ENCODE results near the gene RDH5. TPM values are rescaled to one million over a fixed set of nuclear protein-coding genes. Genes with fewer than 3 reads are reported as not detected.

The RDH5 gene
- total RNA-seq, 1 experiment from 2014 or later: 6.2 TPM

DNA sequence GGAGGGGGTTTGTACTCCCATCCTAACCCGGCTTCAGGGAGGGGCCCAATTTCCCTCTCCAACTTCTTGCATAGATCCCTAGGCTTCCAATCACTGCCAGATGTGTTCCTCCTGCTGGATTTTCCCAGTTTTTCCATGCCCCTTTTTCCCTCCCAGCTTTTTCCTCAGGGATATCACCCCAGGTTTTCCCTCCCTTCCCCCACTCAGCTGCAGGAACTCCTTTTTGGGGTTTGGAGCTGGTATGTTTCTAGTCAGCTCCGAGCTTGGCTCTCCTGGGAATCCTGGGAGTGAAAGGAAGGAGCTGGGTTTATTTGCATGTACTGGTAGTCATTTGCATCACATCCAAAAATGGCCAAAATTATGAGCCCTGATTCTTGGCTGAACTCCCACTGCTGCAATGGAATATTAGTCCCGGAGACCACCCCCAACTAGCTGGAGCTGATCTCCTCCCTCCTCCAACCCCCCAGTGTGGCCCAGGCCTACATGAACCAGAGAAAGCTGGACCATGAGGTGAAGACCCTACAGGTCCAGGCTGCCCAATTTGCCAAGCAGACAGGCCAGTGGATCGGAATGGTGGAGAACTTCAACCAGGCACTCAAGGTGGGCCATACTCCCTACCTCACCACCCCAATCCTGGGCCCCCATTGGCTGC, 1.4 kb upstream of the RDH5 start:
- no peak overlapping the region for H3K27ac ChIP-seq (ENCODE audit: low read depth, low read length)
- no TSS peak for BruUV-seq (replicated peaks)
- no peak overlapping the region for H3K9ac ChIP-seq (ENCODE audit: low read length)
- intact Hi-C loops (cut with micrococcal nuclease): no loop called here
- no peak for ATAC-seq
- peaks cover 14% of the 10 kb centered on the region for H3K79me2 ChIP-seq (ENCODE audit: insufficient read depth, low read length)
- DNase-seq (ENCODE audit: low read depth, low spot score): no peak
- H3K4me3 ChIP-seq (replicated peaks in 1 of 2; ENCODE audit: low read depth in 1 of 2, low read length in 2 of 2): no peak overlapping the region
- no peaks in the 10 kb centered on the region for H3K9me2 ChIP-seq (ENCODE audit: insufficient read depth)
- no peak overlapping the region for H2AFZ ChIP-seq (ENCODE audit: low read depth, low read length, poor library complexity, severe bottlenecking)
- TF ChIP-seq POLR2AphosphoS5 (IDR thresholded peaks at IDR 0.05; ENCODE audit: low read depth, low read length): no peak
- no peak for TF ChIP-seq EZH2phosphoT487 (IDR thresholded peaks at IDR 0.05; ENCODE audit: borderline replicate concordance)
- TF ChIP-seq, protein P1, sequence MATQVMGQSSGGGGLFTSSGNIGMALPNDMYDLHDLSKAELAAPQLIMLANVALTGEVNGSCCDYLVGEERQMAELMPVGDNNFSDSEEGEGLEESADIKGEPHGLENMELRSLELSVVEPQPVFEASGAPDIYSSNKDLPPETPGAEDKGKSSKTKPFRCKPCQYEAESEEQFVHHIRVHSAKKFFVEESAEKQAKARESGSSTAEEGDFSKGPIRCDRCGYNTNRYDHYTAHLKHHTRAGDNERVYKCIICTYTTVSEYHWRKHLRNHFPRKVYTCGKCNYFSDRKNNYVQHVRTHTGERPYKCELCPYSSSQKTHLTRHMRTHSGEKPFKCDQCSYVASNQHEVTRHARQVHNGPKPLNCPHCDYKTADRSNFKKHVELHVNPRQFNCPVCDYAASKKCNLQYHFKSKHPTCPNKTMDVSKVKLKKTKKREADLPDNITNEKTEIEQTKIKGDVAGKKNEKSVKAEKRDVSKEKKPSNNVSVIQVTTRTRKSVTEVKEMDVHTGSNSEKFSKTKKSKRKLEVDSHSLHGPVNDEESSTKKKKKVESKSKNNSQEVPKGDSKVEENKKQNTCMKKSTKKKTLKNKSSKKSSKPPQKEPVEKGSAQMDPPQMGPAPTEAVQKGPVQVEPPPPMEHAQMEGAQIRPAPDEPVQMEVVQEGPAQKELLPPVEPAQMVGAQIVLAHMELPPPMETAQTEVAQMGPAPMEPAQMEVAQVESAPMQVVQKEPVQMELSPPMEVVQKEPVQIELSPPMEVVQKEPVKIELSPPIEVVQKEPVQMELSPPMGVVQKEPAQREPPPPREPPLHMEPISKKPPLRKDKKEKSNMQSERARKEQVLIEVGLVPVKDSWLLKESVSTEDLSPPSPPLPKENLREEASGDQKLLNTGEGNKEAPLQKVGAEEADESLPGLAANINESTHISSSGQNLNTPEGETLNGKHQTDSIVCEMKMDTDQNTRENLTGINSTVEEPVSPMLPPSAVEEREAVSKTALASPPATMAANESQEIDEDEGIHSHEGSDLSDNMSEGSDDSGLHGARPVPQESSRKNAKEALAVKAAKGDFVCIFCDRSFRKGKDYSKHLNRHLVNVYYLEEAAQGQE (IDR thresholded peaks at IDR 0.05; ENCODE audit: low read depth): no peak
- no peak for TF ChIP-seq ZNF274 (IDR thresholded peaks at IDR 0.05; ENCODE audit: low read depth, low read length)
- no peak for TF ChIP-seq RAD21 (IDR thresholded peaks at IDR 0.05; ENCODE audit: low read depth)
- TF ChIP-seq CBX3 (IDR thresholded peaks at IDR 0.05; ENCODE audit: low read depth): no peak
- no peak for TF ChIP-seq SIN3A (IDR thresholded peaks at IDR 0.05; ENCODE audit: low read depth)
- TF ChIP-seq, protein P2, sequence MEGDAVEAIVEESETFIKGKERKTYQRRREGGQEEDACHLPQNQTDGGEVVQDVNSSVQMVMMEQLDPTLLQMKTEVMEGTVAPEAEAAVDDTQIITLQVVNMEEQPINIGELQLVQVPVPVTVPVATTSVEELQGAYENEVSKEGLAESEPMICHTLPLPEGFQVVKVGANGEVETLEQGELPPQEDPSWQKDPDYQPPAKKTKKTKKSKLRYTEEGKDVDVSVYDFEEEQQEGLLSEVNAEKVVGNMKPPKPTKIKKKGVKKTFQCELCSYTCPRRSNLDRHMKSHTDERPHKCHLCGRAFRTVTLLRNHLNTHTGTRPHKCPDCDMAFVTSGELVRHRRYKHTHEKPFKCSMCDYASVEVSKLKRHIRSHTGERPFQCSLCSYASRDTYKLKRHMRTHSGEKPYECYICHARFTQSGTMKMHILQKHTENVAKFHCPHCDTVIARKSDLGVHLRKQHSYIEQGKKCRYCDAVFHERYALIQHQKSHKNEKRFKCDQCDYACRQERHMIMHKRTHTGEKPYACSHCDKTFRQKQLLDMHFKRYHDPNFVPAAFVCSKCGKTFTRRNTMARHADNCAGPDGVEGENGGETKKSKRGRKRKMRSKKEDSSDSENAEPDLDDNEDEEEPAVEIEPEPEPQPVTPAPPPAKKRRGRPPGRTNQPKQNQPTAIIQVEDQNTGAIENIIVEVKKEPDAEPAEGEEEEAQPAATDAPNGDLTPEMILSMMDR (IDR thresholded peaks at IDR 0.05 in 2 of 3, conservative IDR thresholded peaks at IDR 0.05 in 1 of 3; ENCODE audit: borderline replicate concordance in 1 of 3, insufficient read depth in 1 of 3, low read depth in 2 of 3, low read length in 2 of 3): no peak
- no peak for TF ChIP-seq SRF (IDR thresholded peaks at IDR 0.05; ENCODE audit: low read depth)
- no peak for TF ChIP-seq JUND (IDR thresholded peaks at IDR 0.05)
- no peak for TF ChIP-seq YY1 (IDR thresholded peaks at IDR 0.05; ENCODE audit: extremely low read depth, insufficient replicate concordance, low read depth, low read length)
- TF ChIP-seq MAX (IDR thresholded peaks at IDR 0.05): no peak
- no peak for TF ChIP-seq POLR2A (IDR thresholded peaks at IDR 0.05; ENCODE audit: borderline replicate concordance, extremely low read depth, insufficient read depth, insufficient read length)
- no peak for TF ChIP-seq ZFX (IDR thresholded peaks at IDR 0.05)
- no peak for TF ChIP-seq EZH2 (IDR thresholded peaks at IDR 0.05)
- no peak for TF ChIP-seq ATF3 (IDR thresholded peaks at IDR 0.05)
- TF ChIP-seq SP1 (IDR thresholded peaks at IDR 0.05; ENCODE audit: low read depth): no peak
- TF ChIP-seq TCF7L2 (IDR thresholded peaks at IDR 0.05; ENCODE audit: borderline replicate concordance, extremely low read depth, insufficient read depth, insufficient read length): no peak
- H3K9me3 ChIP-seq (ENCODE audit: control insufficient read depth in 1 of 2, insufficient read depth in 1 of 2, low read depth in 1 of 2, low read length in 2 of 2): no peaks in the 10 kb centered on the region
- no peak overlapping the region; the same call in 1 of the 2 replicates for H3K4me2 ChIP-seq (ENCODE audit: low read length)
- ChIA-PET RAD21 (ENCODE audit: low non-redundant PET in 1 of 2, low total read pairs in 2 of 2, uncharacterized antibody in 2 of 2, unreplicated experiment in 2 of 2) (no interaction called here), CTCF (interaction anchor here (1.0 to 4.1 kb wide), 5 partner anchors 19 to 72 kb away, joined by 3 to 35 read pairs (median 4); a partner anchor contains a TSS), POLR2A (no interaction called here)
- H4K20me1 ChIP-seq (ENCODE audit: insufficient read depth): no peaks in the 10 kb centered on the region
- H3K27me3 ChIP-seq (ENCODE audit: insufficient read depth, low read length): no peaks in the 10 kb centered on the region
- H3K4me1 ChIP-seq (ENCODE audit: control insufficient read depth in 1 of 2, insufficient read depth in 2 of 2, low read length in 2 of 2): peaks cover 33 to 60% of the 10 kb centered on the region in 2 experiments
- 0 out of 4 replicates have a peak, but pooled peaks cover 2 to 9% of the 10 kb centered on the region in 2 experiments for H3K36me3 ChIP-seq (ENCODE audit: control insufficient read depth in 1 of 2, insufficient read depth in 2 of 2, low read length in 2 of 2)
